Measurements from ENCODE around the gene TRIO.

DNA sequence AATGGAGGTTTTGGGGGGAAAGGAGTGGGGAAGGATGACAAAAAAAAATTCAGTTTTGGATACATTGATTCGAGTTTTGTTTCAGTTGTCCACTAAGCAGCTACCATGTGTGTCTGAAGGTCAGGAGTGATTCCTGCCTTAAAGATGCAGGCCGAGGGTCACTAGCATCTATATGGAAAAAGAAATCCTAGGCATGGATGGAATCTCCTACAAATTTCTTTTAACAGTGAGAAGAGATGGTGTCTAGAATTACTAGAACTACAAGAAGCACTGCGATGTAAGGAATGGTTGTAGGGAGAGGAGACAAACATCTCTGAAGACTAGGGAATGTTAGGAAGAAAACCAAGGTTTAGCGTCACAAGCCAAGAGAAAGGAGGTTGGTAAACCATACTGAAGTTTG, 19.6 kb upstream of the TRIO start:
- TF ChIP-seq, protein P1, sequence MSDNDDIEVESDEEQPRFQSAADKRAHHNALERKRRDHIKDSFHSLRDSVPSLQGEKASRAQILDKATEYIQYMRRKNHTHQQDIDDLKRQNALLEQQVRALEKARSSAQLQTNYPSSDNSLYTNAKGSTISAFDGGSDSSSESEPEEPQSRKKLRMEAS (IDR thresholded peaks at IDR 0.05; ENCODE audit: insufficient read depth, insufficient read length), result no peak
- TF ChIP-seq, protein P2, sequence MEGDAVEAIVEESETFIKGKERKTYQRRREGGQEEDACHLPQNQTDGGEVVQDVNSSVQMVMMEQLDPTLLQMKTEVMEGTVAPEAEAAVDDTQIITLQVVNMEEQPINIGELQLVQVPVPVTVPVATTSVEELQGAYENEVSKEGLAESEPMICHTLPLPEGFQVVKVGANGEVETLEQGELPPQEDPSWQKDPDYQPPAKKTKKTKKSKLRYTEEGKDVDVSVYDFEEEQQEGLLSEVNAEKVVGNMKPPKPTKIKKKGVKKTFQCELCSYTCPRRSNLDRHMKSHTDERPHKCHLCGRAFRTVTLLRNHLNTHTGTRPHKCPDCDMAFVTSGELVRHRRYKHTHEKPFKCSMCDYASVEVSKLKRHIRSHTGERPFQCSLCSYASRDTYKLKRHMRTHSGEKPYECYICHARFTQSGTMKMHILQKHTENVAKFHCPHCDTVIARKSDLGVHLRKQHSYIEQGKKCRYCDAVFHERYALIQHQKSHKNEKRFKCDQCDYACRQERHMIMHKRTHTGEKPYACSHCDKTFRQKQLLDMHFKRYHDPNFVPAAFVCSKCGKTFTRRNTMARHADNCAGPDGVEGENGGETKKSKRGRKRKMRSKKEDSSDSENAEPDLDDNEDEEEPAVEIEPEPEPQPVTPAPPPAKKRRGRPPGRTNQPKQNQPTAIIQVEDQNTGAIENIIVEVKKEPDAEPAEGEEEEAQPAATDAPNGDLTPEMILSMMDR (IDR thresholded peaks at IDR 0.05; ENCODE audit: extremely low read depth in 1 of 2, insufficient read depth in 1 of 2, low read depth in 1 of 2, low read length in 2 of 2), result no peak
- TF ChIP-seq EZH2 (IDR thresholded peaks at IDR 0.05; ENCODE audit: borderline replicate concordance, low read depth, low read length, severe bottlenecking), result no peak
